H4 (cell line): ENCODE results near the gene ZC3H12D. TPM values are rescaled to one million over a fixed set of nuclear protein-coding genes. Genes with fewer than 3 reads are reported as not detected.
"Not testable (repeated sequence)": the region's sequence is repeated elsewhere in the genome, so short reads cannot be mapped to it uniquely, and the experiment has no call there.

Source experiments
- DNase-seq: peaks from one replicate; pipeline ENCODE4 v3.0.0-alpha.2; 2015; ENCODE audit warnings: low spot score
- total RNA-seq: library from RNA; depleted of rRNA; stranded (reverse); fragments of >200 nt; shearing (Covaris generic); gene quantifications from 2 replicates; pipeline ENCODE4 v1.2.3, GENCODE V29; 2014

ZC3H12D gene
- total RNA-seq, 1 experiment from 2014 or later, result 0.17 TPM

DNA sequence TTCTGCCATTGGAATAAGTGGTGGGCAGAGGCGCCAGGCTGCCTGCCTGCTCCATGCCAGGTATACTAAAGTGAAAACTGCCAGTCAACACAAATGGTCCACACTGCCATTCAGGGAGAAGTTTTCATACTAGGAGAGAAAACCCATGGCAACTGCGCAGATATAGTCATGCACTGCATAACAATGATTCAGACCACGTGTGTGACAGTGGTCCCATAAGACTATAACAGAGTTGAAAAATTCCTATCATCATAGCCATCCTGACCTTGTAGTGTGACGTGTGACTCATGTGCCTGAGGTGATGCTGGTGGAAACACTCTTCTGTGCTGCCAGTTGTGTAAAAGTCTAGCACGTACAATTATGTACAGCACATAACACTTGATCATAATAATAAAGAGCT, 25.1 kb downstream of the ZC3H12D start:
- DNase-seq, result no peak

GRCh38 chr6:149458806-149459205, 26.0 kb downstream of the ZC3H12D start:
- no peak for DNase-seq

- no peak for DNase-seq
Observed at GRCh38 chr6:149458196-149458595, 26.6 kb downstream of the ZC3H12D start.

DNA sequence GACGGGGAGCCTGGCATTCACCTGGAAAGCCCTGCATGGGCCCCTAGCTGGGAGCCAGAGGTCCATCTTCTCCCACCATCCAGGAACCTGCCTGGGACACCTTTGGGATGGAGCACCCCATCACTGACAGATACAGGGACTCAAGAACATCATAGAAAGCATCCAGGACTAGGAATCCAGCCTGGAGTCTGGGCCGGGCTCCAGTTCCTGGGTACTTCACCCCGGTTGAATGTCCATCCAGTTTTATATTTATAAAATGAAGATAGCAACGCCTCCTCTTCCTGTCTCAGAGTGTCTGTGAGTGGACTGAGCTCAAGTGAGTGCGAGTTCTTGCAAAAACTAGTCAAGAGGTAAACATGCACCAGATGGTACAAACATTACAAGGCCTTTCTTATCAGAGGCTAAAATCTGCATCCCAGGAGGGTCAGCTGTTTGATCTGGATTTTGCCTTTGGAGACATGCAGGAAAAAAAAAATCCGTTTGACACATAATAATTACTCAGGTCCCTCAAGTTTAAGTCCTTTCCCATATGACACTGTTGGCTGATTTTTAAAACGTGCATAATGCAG, 27.4 kb downstream of the ZC3H12D start:
- DNase-seq, result no peak

DNA sequence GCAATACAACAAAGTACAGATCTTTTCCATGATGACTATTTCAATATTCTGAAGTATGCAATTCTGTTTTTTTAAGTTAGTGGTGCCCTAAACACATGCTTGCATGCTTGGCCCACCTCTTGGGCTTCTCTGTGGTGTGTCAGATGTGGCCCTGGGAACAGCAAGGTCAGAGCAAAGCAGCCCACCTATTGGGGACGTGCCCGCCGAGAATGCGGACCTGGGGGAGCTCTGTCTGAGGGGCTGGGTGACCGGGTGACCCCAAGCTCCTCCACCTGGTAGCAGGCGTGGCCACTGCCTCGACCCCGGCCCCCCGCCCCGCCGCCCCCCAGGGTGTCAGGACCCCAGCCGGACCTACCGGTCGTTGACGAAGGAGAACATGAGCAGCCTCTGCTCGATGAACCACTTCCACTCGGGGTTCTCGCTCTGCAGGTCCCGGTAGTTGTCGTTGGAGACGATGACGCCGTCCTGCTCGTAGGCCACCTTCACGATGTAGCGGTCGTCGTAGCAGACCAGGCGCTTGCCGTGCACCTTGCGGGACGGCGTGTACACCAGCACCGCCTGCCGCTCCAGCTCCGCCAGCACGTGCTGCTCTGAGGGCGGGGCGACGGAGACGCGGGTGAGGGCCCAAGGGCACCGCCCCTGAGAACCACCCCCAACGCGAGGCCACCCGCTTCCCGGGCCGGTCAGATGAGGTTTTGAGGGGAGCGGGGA, 28.3 kb downstream of the ZC3H12D start:
- DNase-seq, result no peak

GRCh38 chr6:149455031-149455732, 29.6 kb downstream of the ZC3H12D start:
- DNase-seq, result no peak

DNA sequence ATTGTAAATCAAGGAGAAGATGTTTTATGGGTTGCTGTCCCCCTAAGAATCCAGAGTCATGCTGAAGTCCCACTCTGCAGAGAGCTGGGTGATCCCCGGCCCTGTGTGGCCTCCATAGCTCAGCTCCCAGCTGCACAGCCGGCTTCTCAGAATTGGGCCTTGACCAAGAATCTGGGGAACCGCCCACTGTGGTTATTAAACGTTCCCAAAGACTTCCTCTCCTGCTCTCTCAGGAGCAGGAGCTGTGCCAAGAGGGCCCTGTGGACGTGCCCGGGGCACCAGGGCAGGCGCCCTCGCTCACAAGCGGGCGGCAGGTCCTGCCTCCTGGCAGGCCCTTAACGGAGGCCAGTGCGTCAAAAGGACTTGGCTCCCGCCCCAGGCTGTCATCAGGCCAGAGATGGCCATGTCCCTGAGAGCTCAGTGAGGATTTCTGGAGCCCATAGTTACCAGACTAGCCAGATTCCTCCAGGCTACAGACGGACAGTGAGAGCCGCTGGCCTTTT, 30.4 kb downstream of the ZC3H12D start:
- peak; percentile 78 for DNase-seq

GRCh38 chr6:149453597-149454345, 31.0 kb downstream of the ZC3H12D start:
- no peak for DNase-seq

DNA sequence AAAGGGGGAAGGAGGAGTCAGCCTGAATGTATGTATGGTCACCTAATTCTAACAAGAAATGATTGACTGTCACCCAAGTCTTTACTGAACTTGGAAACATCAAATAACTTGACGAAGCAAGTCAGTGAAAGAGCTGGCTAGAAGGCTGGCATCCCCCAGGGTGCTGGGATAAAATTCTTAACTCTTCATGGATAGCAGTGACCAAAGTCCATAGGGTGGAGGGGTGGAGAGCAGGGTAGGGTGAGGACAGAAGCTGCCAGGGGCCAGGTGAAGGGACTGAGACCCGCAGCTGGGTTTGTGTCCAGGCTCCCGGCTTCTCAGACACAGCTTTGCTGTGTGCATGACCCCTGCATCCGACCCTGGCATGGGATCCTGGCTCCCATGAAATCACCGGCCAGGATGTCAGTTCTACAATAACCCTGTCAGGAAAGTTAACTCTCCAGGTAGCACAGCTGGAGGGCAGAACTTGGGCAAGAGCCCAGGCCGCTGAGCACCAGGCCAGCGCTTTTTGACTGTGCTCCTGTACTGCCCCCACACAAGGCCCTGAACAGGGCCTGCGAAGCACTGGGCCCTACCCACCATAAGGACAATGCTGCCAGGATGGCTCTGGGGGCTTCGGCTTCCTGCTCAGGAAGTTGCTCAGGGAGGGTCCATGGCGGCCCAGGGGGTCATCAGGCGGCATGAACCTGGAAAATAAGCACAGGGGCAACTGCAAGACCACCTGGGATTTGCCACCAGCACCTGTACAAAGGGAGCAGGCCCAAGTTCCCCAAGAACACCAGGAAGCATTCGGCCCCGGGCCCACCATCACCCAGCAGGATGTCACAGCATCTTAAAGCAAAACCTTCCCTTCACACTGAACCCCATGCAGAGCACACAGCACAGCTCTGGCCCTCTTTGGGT, 32.5 kb downstream of the ZC3H12D start:
- DNase-seq, result no peak

DNA sequence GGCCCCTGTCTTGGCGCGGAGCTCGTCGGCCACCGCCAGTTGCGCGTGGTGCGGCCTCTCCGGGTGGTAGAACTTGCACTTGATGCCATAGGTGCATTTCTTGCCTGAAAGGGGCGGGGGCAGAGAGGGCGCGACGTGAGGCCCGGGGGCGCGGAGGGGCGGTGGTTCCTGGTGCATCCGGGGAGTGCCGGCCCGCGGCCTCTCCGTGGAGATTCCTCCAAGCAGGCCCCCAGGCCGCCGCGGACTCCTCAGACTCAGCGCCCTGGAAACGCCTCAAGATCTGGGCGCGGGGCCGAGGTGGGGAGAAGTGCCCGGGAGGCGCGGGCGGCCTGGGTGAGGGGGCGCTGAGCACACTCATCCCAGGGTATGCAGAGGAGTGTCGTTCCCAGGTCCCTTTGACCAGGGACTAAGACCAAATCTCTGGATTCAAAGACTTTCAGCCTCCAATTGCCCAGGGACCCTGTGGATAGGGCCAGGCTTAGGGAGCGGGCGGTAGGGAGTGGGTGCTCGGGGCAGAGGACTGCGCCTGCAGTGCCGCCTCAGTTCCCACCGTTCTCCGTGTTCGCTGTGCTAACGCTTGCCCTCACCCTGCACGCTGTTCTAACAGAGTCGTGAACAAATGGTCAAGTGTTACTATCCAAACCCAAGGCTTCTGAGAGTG, 33.3 kb downstream of the ZC3H12D start:
- DNase-seq, result no peak

GRCh38 chr6:149450679-149451375, 34.0 kb downstream of the ZC3H12D start:
- no peak for DNase-seq

- DNase-seq, result no peak
Observed at GRCh38 chr6:149449831-149450678, 34.8 kb downstream of the ZC3H12D start.

GRCh38 chr6:149448821-149449453, 35.9 kb downstream of the ZC3H12D start:
- no peak for DNase-seq

GRCh38 chr6:149446791-149447376, 37.9 kb downstream of the ZC3H12D start:
- DNase-seq, result no peak

DNA sequence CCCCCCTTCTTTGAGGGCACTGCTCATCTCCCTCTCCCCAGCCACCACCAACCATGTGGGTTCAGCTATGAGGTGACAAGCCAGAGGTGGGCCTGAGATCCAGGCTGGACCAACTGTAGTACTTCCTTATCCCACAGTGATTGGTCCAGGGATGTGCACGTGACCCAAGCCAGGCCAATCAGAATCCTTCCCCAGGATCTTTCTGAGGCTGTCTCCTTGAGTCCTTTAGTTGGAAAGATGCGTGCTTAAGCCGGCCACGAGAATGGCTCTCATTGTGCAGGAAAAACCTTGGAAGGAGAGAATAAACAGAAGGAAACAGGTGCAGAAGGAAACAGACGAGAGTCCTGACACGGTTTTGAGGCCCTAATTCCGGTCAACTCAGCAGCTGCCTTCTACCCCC, 39.2 kb downstream of the ZC3H12D start:
- no peak for DNase-seq

- DNase-seq, result no peak
Observed at GRCh38 chr6:149445095-149445466, 39.7 kb downstream of the ZC3H12D start.

GRCh38 chr6:149444360-149445094, 40.3 kb downstream of the ZC3H12D start:
- not testable (repeated sequence) for DNase-seq
